RWPE2 (cell line): ENCODE data around the gene TBC1D16.

Experiments
- ATAC-seq: fragments of 200-7000 bp; cut with Tn5 transposase; 3 replicates; pipeline ENCODE4 v1.9.1; 2021; ENCODE audit warnings: low read depth
- DNase-seq: peaks from one replicate; pipeline ENCODE4 v3.0.0-alpha.2; 2020; ENCODE audit warnings: low spot score
- H3K27ac ChIP-seq: fragments of 450-650 bp; 2 replicates; pipeline ENCODE4 v1.5.1; 2017; ENCODE audit warnings: mild to moderate bottlenecking; ENCODE audit not compliant: poor library complexity, severe bottlenecking
- H3K27me3 ChIP-seq: fragments of 250-450 bp; sonication (Bioruptor Pico); 2 replicates; pipeline ENCODE4 v1.5.1; 2021; ENCODE audit warnings: mild to moderate bottlenecking, moderate library complexity; ENCODE audit not compliant: insufficient read depth, poor library complexity, severe bottlenecking
- H3K36me3 ChIP-seq: fragments of 250-450 bp; sonication (Bioruptor Pico); 2 replicates; pipeline ENCODE4 v1.5.1; 2020; ENCODE audit warnings: low read depth, mild to moderate bottlenecking, moderate library complexity
- H3K4me1 ChIP-seq: fragments of 250-450 bp; sonication (Bioruptor Pico); 2 replicates; pipeline ENCODE4 v1.5.1; 2021; ENCODE audit warnings: mild to moderate bottlenecking, moderate library complexity; ENCODE audit not compliant: insufficient read depth, poor library complexity, severe bottlenecking
- H3K4me3 ChIP-seq: fragments of 250-450 bp; sonication (Bioruptor Pico); 2 replicates; pipeline ENCODE4 v1.5.1; 2021; ENCODE audit warnings: mild to moderate bottlenecking, moderate library complexity; ENCODE audit not compliant: severe bottlenecking
- H3K9me3 ChIP-seq: fragments of 250-450 bp; sonication (Bioruptor Pico); 2 replicates; pipeline ENCODE4 v1.5.1; 2021; ENCODE audit warnings: mild to moderate bottlenecking, moderate library complexity; ENCODE audit not compliant: severe bottlenecking
- TF ChIP-seq, protein P1 (sequence below): fragments of 450-650 bp; IDR thresholded peaks from one replicate; pipeline ENCODE4 v1.5.1; 2017; ENCODE audit warnings: mild to moderate bottlenecking, moderate library complexity; ENCODE audit not compliant: poor library complexity, severe bottlenecking

The TBC1D16 gene

DNA sequence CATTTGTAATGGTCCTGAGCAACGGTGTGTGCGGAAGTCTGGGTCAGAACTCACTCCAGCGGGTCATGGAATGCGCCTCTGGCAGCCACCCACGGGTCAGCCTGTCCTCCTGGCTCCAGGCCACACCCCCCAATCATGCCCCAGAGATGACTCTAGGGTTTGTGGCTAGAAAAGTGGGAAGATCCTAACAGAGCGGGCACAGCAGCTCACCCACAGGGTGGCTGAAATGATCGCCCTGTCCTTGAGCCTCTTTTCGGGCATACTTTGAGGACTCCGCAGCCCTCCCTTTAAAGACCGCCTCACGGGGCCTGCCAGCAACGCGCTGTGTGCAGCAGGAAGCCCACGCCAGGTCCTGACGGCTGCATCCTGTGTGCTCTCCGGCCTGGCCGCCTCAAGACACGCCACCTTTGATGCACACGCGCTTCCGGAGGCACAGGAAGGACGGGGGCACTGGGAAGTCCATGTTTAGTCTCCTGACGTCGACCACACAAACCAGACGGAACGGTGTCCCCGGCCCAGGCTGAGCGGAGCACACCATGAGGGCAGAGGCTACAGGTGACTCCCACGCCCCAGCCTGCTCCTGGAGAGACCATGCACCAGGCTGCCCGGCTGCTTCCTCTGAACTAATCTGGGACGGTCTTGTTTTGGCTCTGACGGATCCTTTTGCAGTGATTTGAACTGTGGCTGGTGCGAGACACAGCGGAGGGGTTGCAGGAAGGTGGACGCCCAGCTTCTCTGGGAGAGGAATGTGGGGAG, 92.9 kb downstream of the TBC1D16 start:
- peak; percentile 62 for DNase-seq
- no peaks in the 10 kb centered on the region for H3K9me3 ChIP-seq
- no peaks in the 10 kb centered on the region for H3K36me3 ChIP-seq
- H3K27me3 ChIP-seq = no peaks in the 10 kb centered on the region
- H3K4me3 ChIP-seq = no peak overlapping the region
- peaks cover 10% of the 10 kb centered on the region for H3K4me1 ChIP-seq
- TF ChIP-seq, protein P1, sequence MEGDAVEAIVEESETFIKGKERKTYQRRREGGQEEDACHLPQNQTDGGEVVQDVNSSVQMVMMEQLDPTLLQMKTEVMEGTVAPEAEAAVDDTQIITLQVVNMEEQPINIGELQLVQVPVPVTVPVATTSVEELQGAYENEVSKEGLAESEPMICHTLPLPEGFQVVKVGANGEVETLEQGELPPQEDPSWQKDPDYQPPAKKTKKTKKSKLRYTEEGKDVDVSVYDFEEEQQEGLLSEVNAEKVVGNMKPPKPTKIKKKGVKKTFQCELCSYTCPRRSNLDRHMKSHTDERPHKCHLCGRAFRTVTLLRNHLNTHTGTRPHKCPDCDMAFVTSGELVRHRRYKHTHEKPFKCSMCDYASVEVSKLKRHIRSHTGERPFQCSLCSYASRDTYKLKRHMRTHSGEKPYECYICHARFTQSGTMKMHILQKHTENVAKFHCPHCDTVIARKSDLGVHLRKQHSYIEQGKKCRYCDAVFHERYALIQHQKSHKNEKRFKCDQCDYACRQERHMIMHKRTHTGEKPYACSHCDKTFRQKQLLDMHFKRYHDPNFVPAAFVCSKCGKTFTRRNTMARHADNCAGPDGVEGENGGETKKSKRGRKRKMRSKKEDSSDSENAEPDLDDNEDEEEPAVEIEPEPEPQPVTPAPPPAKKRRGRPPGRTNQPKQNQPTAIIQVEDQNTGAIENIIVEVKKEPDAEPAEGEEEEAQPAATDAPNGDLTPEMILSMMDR = no peak
- ATAC-seq = no peak
- no peak overlapping the region for H3K27ac ChIP-seq

DNA sequence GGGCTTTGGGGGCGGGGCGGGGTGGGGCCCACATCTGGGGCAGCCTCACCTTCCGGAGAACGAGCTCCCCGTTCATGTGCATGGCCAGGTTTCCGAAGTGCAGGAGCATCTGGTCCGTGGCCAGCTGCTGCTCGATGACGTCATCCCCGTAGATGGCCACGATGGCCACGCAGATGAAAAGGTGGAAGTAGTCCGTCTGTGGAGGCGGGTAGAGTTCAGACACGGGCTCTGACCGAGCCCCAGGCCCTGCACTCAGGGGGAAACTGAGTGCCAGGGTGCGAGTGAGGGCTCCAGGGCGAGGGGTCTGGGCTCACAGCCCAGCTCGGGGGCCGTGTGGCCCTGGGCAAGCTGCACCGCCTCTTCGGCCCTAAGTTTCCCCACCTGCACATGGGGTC, 93.7 kb downstream of the TBC1D16 start:
- Histone ChIP-seq H3K4me3 (no peak overlapping the region), H3K4me1 (peaks cover 2% of the 10 kb centered on the region), H3K27me3 (no peaks in the 10 kb centered on the region), H3K27ac (no peak overlapping the region), H3K36me3 (no peaks in the 10 kb centered on the region), H3K9me3 (no peaks in the 10 kb centered on the region)
- ATAC-seq (no peak), DNase-seq (peak; percentile 46)
- TF ChIP-seq, protein P1 = no peak

DNA sequence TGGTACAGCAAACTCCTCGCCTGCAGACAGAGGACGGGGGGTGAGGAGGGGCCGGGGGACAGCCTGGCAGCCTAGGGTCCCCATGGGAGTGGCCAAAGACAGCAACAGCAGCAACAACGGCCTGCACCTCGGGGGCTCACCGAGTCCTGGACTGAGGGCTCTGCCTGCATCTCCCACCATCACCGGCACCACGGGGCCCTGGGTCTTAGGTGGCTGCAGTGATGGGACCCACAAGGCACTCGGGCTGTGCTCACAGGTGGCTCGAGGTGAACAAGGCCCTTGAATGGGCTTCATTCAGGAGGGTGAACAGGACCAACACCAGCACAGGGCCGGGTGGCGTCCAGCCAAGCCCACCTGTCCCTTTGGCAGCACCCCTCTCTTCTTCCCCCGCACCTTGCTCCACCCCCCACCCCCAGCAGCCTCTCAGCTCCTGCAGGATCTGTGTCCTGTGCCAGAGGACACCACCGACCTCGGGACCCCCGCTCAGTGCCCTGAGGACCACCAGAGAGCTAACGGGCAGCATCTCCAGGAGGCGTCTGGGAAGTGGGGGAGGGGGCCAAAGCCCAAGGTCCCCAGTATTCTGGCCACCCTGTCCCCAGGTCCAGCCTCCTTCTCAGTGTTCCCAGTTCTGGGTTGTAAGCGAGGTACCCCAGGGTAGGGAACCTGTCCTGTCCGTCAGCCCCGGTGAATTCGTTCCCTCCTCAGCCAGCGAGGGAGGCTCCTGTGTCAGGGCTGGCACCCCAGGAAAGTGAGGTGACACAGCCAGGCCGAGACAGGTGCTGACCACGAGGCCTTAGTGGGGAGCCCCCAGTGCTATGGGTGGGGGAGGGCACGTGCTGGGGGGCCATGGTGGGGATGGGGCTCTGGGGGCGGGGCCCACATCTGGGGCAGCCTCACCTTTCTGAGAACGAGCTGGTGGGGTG, 94.3 kb downstream of the TBC1D16 start:
- peak; percentile 64 for DNase-seq
- no peak overlapping the region for H3K4me3 ChIP-seq
- H3K36me3 ChIP-seq = no peaks in the 10 kb centered on the region

DNA sequence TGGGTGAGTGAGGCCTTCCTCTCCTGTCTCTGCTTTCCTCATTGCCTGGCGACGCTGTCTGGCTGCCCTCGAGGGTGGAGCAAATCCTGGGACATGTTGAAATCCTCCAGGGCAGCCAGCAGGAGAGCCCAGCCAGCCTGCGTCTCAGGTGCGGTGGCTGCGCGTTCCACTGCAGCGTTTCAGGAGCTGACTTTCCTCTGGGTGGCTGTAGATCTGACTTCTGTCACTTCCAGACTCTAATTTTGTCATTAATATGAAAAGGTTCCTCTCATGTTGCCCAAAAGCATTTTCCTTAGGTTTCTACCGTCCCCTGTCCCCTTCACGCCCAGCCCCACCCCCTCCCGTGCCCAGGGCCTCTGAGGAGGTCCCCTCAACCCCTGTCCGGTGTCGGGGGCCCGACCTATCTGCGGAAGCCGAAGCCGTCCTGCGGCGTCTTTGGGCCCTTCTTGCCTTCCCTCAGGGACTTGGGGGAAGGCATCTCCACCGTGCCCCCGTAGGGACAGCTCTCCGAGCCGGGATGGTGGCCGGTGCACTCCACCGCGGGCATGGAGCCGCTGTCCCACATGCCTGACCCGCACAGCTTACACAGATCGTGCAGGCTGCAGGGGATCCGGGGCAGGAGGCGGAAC, 95.1 kb downstream of the TBC1D16 start:
- TF ChIP-seq, protein P1 = no peak
- ATAC-seq = no peak

More for the DNA sequence above, 94.3 kb downstream of the TBC1D16 start:
- TF ChIP-seq, protein P1 = no peak
- no peak for ATAC-seq
- Histone ChIP-seq H3K4me1 (no peaks in the 10 kb centered on the region), H3K27ac (no peak overlapping the region), H3K9me3 (no peaks in the 10 kb centered on the region), H3K27me3 (no peaks in the 10 kb centered on the region)

More for the DNA sequence above, 95.1 kb downstream of the TBC1D16 start:
- Histone ChIP-seq H3K27me3 (no peaks in the 10 kb centered on the region), H3K27ac (no peak overlapping the region), H3K4me3 (no peak overlapping the region), H3K4me1 (no peaks in the 10 kb centered on the region), H3K36me3 (no peaks in the 10 kb centered on the region), H3K9me3 (no peaks in the 10 kb centered on the region)
- DNase-seq = peak; percentile 49
